OCI-LY3 (cell line): ENCODE data around the gene FBXO34.

Source experiments
- EZH2phosphoT487 ChIP-seq: fragments of 200-600 bp; shearing (Covaris generic); IDR thresholded peaks from 2 replicates; pipeline ENCODE4 v1.6.1; 2018; ENCODE audit warnings: antibody characterized with exemption, mixed run types, low read depth
- TF ChIP-seq, protein P1 (sequence below): fragments of 200-600, 300-600 bp; sonication (generic); IDR thresholded peaks from 2 replicates; pipeline ENCODE4 v1.5.1; 2014; ENCODE audit warnings: antibody characterized with exemption, low read length, low read depth

DNA sequence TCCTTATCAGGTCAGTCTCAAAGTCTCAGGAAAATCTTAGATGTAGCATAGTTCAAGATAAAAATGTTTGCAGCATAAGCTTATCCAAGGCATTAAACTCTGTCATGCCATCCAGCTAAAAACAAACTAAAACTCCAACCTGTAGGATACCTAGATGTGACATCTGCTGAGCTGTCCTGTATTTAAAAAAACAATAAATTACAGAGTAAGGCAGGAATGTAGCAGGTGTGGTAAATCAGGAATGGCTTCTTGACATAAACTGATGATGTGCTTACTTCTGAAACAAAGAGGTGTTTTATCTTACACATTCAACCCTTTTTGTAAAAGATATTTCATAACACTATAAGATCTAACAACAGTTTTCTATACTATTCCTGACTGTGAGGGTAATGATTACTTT is 49.3 kb upstream of the FBXO34 start:
- TF ChIP-seq, protein P1, sequence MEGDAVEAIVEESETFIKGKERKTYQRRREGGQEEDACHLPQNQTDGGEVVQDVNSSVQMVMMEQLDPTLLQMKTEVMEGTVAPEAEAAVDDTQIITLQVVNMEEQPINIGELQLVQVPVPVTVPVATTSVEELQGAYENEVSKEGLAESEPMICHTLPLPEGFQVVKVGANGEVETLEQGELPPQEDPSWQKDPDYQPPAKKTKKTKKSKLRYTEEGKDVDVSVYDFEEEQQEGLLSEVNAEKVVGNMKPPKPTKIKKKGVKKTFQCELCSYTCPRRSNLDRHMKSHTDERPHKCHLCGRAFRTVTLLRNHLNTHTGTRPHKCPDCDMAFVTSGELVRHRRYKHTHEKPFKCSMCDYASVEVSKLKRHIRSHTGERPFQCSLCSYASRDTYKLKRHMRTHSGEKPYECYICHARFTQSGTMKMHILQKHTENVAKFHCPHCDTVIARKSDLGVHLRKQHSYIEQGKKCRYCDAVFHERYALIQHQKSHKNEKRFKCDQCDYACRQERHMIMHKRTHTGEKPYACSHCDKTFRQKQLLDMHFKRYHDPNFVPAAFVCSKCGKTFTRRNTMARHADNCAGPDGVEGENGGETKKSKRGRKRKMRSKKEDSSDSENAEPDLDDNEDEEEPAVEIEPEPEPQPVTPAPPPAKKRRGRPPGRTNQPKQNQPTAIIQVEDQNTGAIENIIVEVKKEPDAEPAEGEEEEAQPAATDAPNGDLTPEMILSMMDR, result no peak
- no peak for TF ChIP-seq EZH2phosphoT487
